ENCODE measurements around the gene TLE3.

Gene TLE3

GRCh38 chr15:70025413-70026296, 72.1 kb downstream of the TLE3 start:
- DNase-seq (ENCODE audit: low read depth), result no peak
- no peak for TF ChIP-seq CTCF (IDR thresholded peaks at IDR 0.05; ENCODE audit: low read length, missing control alignments)

GRCh38 chr15:70024521-70024920, 73.2 kb downstream of the TLE3 start:
- no peak for TF ChIP-seq CTCF (IDR thresholded peaks at IDR 0.05; ENCODE audit: low read length, missing control alignments)
- H3K4me3 ChIP-seq (replicated peaks; ENCODE audit: low read depth, low read length), result no peak overlapping the region

More at GRCh38 chr15:70025413-70026296, 72.1 kb downstream of the TLE3 start:
- no peak overlapping the region for H3K4me3 ChIP-seq (replicated peaks; ENCODE audit: low read depth, low read length)

GRCh38 chr15:70023769-70024491, 73.8 kb downstream of the TLE3 start:
- DNase-seq (ENCODE audit: low read depth), result peak; percentile 90
- no peak overlapping the region for H3K4me3 ChIP-seq (replicated peaks; ENCODE audit: low read depth, low read length)
- no peak for TF ChIP-seq CTCF (IDR thresholded peaks at IDR 0.05; ENCODE audit: low read length, missing control alignments)

More at GRCh38 chr15:70024521-70024920, 73.2 kb downstream of the TLE3 start:
- no peak for DNase-seq (ENCODE audit: low read depth)

GRCh38 chr15:70023064-70023768, 74.5 kb downstream of the TLE3 start:
- no peak for TF ChIP-seq CTCF (IDR thresholded peaks at IDR 0.05; ENCODE audit: low read length, missing control alignments)
- peak; percentile 77 for DNase-seq (ENCODE audit: low read depth)
- no peak overlapping the region for H3K4me3 ChIP-seq (replicated peaks; ENCODE audit: low read depth, low read length)

- no peak overlapping the region for H3K4me3 ChIP-seq (replicated peaks; ENCODE audit: low read depth, low read length)
- no peak for DNase-seq (ENCODE audit: low read depth)
- no peak for TF ChIP-seq CTCF (IDR thresholded peaks at IDR 0.05; ENCODE audit: low read length, missing control alignments)
Measured at GRCh38 chr15:70020229-70020628, 77.5 kb downstream of the TLE3 start.

GRCh38 chr15:70018646-70019600, 78.8 kb downstream of the TLE3 start:
- no peak for DNase-seq (ENCODE audit: low read depth)
- H3K4me3 ChIP-seq (replicated peaks; ENCODE audit: low read depth, low read length), result no peak overlapping the region
- TF ChIP-seq CTCF (IDR thresholded peaks at IDR 0.05; ENCODE audit: low read length, missing control alignments), result no peak

Measured in fibroblast of pulmonary artery (primary cell).